OCI-LY1 (cell line): ENCODE measurements around the gene CPM.

Experiments used
- CTCF ChIP-seq: fragments of 200-600 bp; sonication (generic), shearing (Covaris generic); IDR thresholded peaks from 2 replicates; pipeline ENCODE4 v1.5.1; 2017; ENCODE audit warnings: mild to moderate bottlenecking, antibody characterized with exemption, low read length, moderate library complexity, mixed read lengths
- EZH2 ChIP-seq: fragments of 200-600 bp; sonication (generic), shearing (Covaris generic); IDR thresholded peaks from 2 replicates; pipeline ENCODE4 v1.8.0; 2017; ENCODE audit warnings: borderline replicate concordance, mixed run types, mild to moderate bottlenecking, antibody characterized with exemption, low read length, moderate library complexity, mixed read lengths

DNA sequence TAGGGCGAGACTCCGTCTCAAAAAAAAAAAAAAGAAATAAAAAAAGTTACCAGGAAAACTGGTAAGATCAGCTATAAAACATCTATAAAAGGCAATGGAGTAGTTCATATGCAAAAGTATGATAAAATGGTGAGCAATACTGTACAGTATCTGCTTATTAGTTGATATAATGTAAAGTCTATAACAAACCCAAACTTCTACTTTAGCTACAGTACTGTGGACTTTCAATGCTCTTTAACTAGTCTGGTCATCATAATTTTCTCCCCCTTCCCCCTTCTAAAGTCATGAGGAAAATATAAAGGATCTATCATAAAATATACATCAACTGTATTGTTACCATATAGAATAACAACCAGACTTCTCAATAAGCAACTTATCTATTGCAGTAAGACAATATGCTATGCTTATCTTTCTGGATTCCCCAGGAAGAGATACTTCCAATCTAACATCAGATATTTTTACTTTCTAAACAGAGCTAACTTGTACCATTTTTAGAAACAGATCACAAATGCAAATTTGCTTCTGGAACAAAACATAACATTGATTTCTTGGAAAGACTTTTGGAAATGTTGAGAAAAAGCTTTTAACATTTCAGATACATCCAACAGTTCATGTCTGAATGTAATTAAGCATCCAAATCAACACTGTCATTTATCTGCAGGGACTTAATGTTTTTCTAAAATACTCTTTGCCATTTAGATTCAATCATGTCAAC, 81.2 kb downstream of the CPM start:
- TF ChIP-seq CTCF (no peak), EZH2 (no peak)
